Tibial artery (tissue), 4 donors: ENCODE data around the gene KLHL7.

Experiments
- DNase-seq, 2 donors: peaks; one replicate each; pipeline ENCODE4 v3.0.0-alpha.2; 2019
- H3K27ac ChIP-seq, 2 donors: fragments of 200-600 bp; sonication (generic) in 1 of 2; 1 replicate in 1 of 2; 2 replicates in 1 of 2; pipeline ENCODE4 v1.5.1; 2018 to 2019; ENCODE audit warnings: mild to moderate bottlenecking in 1 of 2
- H3K27me3 ChIP-seq, 2 donors: fragments of 200-600 bp; sonication (generic) in 1 of 2; one replicate each; pipeline versions ENCODE4 v1.5.1 to v1.6.0; 2016 to 2019
- H3K36me3 ChIP-seq, 3 donors: fragments of 200-600 bp; sonication (generic) in 2 of 3; one replicate each; pipeline ENCODE4 v1.5.1; 2016 to 2019; ENCODE audit warnings: mild to moderate bottlenecking in 2 of 3
- H3K4me1 ChIP-seq, 4 donors: fragments of 200-600 bp; sonication (generic) in 2 of 4; 1 replicate in 3 of 4; 2 replicates in 1 of 4; pipeline ENCODE4 v1.5.1; 2016 to 2019
- H3K4me3 ChIP-seq, 2 donors: fragments of 200-600 bp; sonication (generic) in 1 of 2; 1 replicate in 1 of 2; 2 replicates in 1 of 2; pipeline ENCODE4 v1.5.1; 2018 to 2019; ENCODE audit warnings: mild to moderate bottlenecking in 2 of 2
- H3K9me3 ChIP-seq, 3 donors: fragments of 200-600 bp; sonication (generic) in 1 of 3; one replicate each; pipeline ENCODE4 v1.5.1; 2016 to 2019
- CTCF ChIP-seq, 2 experiments: fragments of 200-600 bp in 1 of 2; fragments of 450-650 bp in 1 of 2; IDR thresholded peaks; one replicate each; pipeline ENCODE4 v1.5.1; 2017 to 2019; ENCODE audit warnings: antibody characterized with exemption in 2 of 2, mild to moderate bottlenecking in 1 of 2, moderate library complexity in 1 of 2
- intact Hi-C: fragments of 100-400 bp; cut with DNase I; formaldehyde crosslinking; loops from one replicate; pipeline ENCODE4 v1.15.0; 2023; ENCODE audit warnings: low total_unique reads

KLHL7 gene

GRCh38 chr7:23067271-23067670, 38.3 kb upstream of the KLHL7 start:
- no peaks in the 10 kb centered on the region for H3K4me1 ChIP-seq
- TF ChIP-seq CTCF (IDR thresholded peaks at IDR 0.05): no peak
- no peak overlapping the region for H3K4me3 ChIP-seq
- no peak for DNase-seq
- intact Hi-C loops: no loop called here
- H3K27ac ChIP-seq: no peak overlapping the region
- H3K9me3 ChIP-seq: no peaks in the 10 kb centered on the region
- no peaks in the 10 kb centered on the region for H3K36me3 ChIP-seq
- H3K27me3 ChIP-seq: no peaks in the 10 kb centered on the region

GRCh38 chr7:23072048-23072447, 33.5 kb upstream of the KLHL7 start:
- intact Hi-C loops: no loop called here
- Histone ChIP-seq H3K36me3 (no peaks in the 10 kb centered on the region), H3K9me3 (no peaks in the 10 kb centered on the region), H3K4me3 (no peak overlapping the region), H3K27ac (no peak overlapping the region), H3K27me3 (no peaks in the 10 kb centered on the region), H3K4me1 (peaks cover 0 to 26% (median 8%) of the 10 kb centered on the region in 4 donors)
- TF ChIP-seq CTCF (IDR thresholded peaks at IDR 0.05): no peak
- DNase-seq: no peak

GRCh38 chr7:23072922-23073321, 32.7 kb upstream of the KLHL7 start:
- no peaks in the 10 kb centered on the region for H3K27me3 ChIP-seq
- H3K27ac ChIP-seq: no peak overlapping the region
- peaks cover 0 to 33% (median 12%) of the 10 kb centered on the region in 4 donors for H3K4me1 ChIP-seq
- TF ChIP-seq CTCF (IDR thresholded peaks at IDR 0.05): no peak
- intact Hi-C loops: no loop called here
- H3K4me3 ChIP-seq: no peak overlapping the region
- no peaks in the 10 kb centered on the region for H3K36me3 ChIP-seq
- DNase-seq: no peak
- no peaks in the 10 kb centered on the region for H3K9me3 ChIP-seq

GRCh38 chr7:23074443-23075261, 30.9 kb upstream of the KLHL7 start:
- Histone ChIP-seq H3K27me3 (no peaks in the 10 kb centered on the region), H3K9me3 (no peaks in the 10 kb centered on the region), H3K36me3 (no peaks in the 10 kb centered on the region), H3K4me1 (peaks cover 0 to 33% (median 12%) of the 10 kb centered on the region in 4 donors), H3K27ac (peak overlapping the region in 1 of 2 donors; percentile 24), H3K4me3 (no peak overlapping the region)
- TF ChIP-seq CTCF (IDR thresholded peaks at IDR 0.05): no peak
- no peak for DNase-seq
- intact Hi-C loops: no loop called here

GRCh38 chr7:23075571-23075970, 30.0 kb upstream of the KLHL7 start:
- Histone ChIP-seq H3K27ac (peak overlapping the region in 1 of 2 donors; percentile 24), H3K36me3 (no peaks in the 10 kb centered on the region), H3K4me1 (peaks cover 0 to 33% (median 12%) of the 10 kb centered on the region in 4 donors), H3K27me3 (no peaks in the 10 kb centered on the region), H3K9me3 (no peaks in the 10 kb centered on the region), H3K4me3 (no peak overlapping the region)
- no peak for TF ChIP-seq CTCF (IDR thresholded peaks at IDR 0.05)
- no peak for DNase-seq
- intact Hi-C loops: no loop called here
